HCT116 (cell line): Measurements from ENCODE around the gene KPNA4. TPM values are rescaled to one million over a fixed set of nuclear protein-coding genes. Genes with fewer than 3 reads are reported as not detected.

Experiments used
- ATAC-seq: fragments of 200-7000 bp; cut with Tn5 transposase; 2 replicates; pipeline ENCODE4 v1.9.1; 2020; ENCODE audit warnings: mild to moderate bottlenecking, moderate library complexity
- BruUV-seq: library from RNA; stranded (reverse); fragments of 400-500 nt; replicated peaks from 2 replicates; lab custom pipeline; 2021; lab: Mats Ljungman, UMichigan
- CTCF ChIA-PET: fragments of 300-600 bp; sonication (Branson Sonifier 250); formaldehyde crosslinking; loops from one replicate; lab custom pipeline; 2021; ENCODE audit warnings: antibody characterized with exemption; lab: Charles Lee
- POLR2A ChIA-PET: fragments of 300-600, 350-600 bp; sonication (Branson Sonifier 250); formaldehyde crosslinking; loops from one replicate; lab custom pipeline; 2021; ENCODE audit warnings: antibody characterized with exemption; lab: Charles Lee
- RAD21 ChIA-PET, 2 experiments: fragments of 300-600 bp; sonication (Branson Sonifier 250); formaldehyde crosslinking; loops; one replicate each; lab custom pipeline; 2023; ENCODE audit warnings: low total read pairs in 2 of 2; ENCODE audit not compliant: uncharacterized antibody in 2 of 2, unreplicated experiment in 2 of 2, low non-redundant PET in 1 of 2; lab: Charles Lee
- DNase-seq: peaks from one replicate; pipeline ENCODE4 v3.0.0-alpha.2; 2010; ENCODE audit warnings: low read depth, low spot score
- H2AFZ ChIP-seq: fragments of 200-600 bp; shearing (Covaris generic), sonication (generic); 2 replicates; pipeline ENCODE4 v1.6.1; 2017; ENCODE audit warnings: low read depth, mixed run types, mixed read lengths, antibody characterized with exemption, low read length; ENCODE audit not compliant: poor library complexity, severe bottlenecking
- H3K27ac ChIP-seq: 2 replicates; pipeline ENCODE4 v1.5.1; 2012; ENCODE audit warnings: low read depth, low read length
- H3K27me3 ChIP-seq: fragments of 200-600 bp; sonication (generic); 2 replicates; pipeline ENCODE4 v1.6.1; 2016; ENCODE audit warnings: mixed run types, low read length, mixed read lengths; ENCODE audit not compliant: insufficient read depth
- H3K36me3 ChIP-seq, 2 experiments: fragments of 200-500 bp in 1 of 2; fragments of 200-600 bp in 1 of 2; sonication (Bioruptor generic) in 1 of 2; sonication (generic) in 1 of 2; 2 replicates each; pipeline versions ENCODE4 v1.5.1 to v1.6.1; 2014 to 2016; ENCODE audit warnings: low read length in 2 of 2, inconsistent platforms in 1 of 2, mixed read lengths in 1 of 2, mixed run types in 1 of 2; ENCODE audit not compliant: insufficient read depth in 2 of 2, control insufficient read depth in 1 of 2
- H3K4me1 ChIP-seq, 2 experiments: fragments of 200-600 bp in 1 of 2; sonication (generic) in 1 of 2; 2 replicates each; pipeline versions ENCODE4 v1.5.1 to v1.6.1; 2012 to 2017; ENCODE audit warnings: low read length in 2 of 2, inconsistent platforms in 1 of 2, mild to moderate bottlenecking in 1 of 2, mixed read lengths in 1 of 2, mixed run types in 1 of 2, moderate library complexity in 1 of 2; ENCODE audit not compliant: insufficient read depth in 2 of 2, control insufficient read depth in 1 of 2
- H3K4me2 ChIP-seq: fragments of 200-600 bp; sonication (generic); 2 replicates; pipeline ENCODE4 v1.6.1; 2017; ENCODE audit warnings: mixed run types, low read length, mixed read lengths
- H3K4me3 ChIP-seq, 2 experiments: fragments of 200-600 bp in 1 of 2; sonication (generic) in 1 of 2; replicated peaks in 1 of 2; 2 replicates each; pipeline ENCODE4 v1.5.1; 2011 to 2016; ENCODE audit warnings: low read length in 2 of 2, control low read depth in 1 of 2, low read depth in 1 of 2, mild to moderate bottlenecking in 1 of 2, mixed read lengths in 1 of 2, mixed run types in 1 of 2
- H3K79me2 ChIP-seq: fragments of 200-600 bp; sonication (generic); 2 replicates; pipeline ENCODE4 v1.6.1; 2017; ENCODE audit warnings: mild to moderate bottlenecking, mixed run types, low read length, moderate library complexity, mixed read lengths; ENCODE audit not compliant: insufficient read depth
- H3K9ac ChIP-seq: fragments of 200-600 bp; sonication (generic); 2 replicates; pipeline ENCODE4 v1.6.1; 2016; ENCODE audit warnings: low read length, mixed read lengths
- H3K9me2 ChIP-seq: fragments of 200-600 bp; sonication (generic), shearing (Covaris generic); 2 replicates; pipeline ENCODE4 v1.6.1; 2017; ENCODE audit warnings: mixed run types, mild to moderate bottlenecking, moderate library complexity; ENCODE audit not compliant: insufficient read depth
- H3K9me3 ChIP-seq, 2 experiments: fragments of 200-500 bp in 1 of 2; fragments of 200-600 bp in 1 of 2; sonication (Bioruptor generic) in 1 of 2; sonication (generic) in 1 of 2; 2 replicates each; pipeline ENCODE4 v1.6.1; 2014 to 2017; ENCODE audit warnings: low read length in 2 of 2, mixed read lengths in 2 of 2, inconsistent platforms in 1 of 2, low read depth in 1 of 2, mild to moderate bottlenecking in 1 of 2, mixed run types in 1 of 2, moderate library complexity in 1 of 2; ENCODE audit not compliant: control insufficient read depth in 1 of 2, insufficient read depth in 1 of 2
- H4K20me1 ChIP-seq: fragments of 200-600 bp; sonication (generic), shearing (Covaris generic); 2 replicates; pipeline ENCODE4 v1.6.1; 2017; ENCODE audit warnings: mixed run types, mild to moderate bottlenecking, moderate library complexity; ENCODE audit not compliant: insufficient read depth
- CBX3 ChIP-seq: IDR thresholded peaks from 2 replicates; pipeline ENCODE4 v1.6.1; 2012; ENCODE audit warnings: low read depth
- CEBPB ChIP-seq: IDR thresholded peaks from 2 replicates; pipeline ENCODE4 v1.6.1; 2012; ENCODE audit warnings: low read depth
- EGR1 ChIP-seq: IDR thresholded peaks from 2 replicates; pipeline ENCODE4 v1.6.1; 2012; ENCODE audit warnings: low read depth
- ELF1 ChIP-seq: IDR thresholded peaks from 2 replicates; pipeline ENCODE4 v1.6.1; 2012; ENCODE audit warnings: low read depth, borderline replicate concordance
- EZH2 ChIP-seq: fragments of 200-600 bp; sonication (generic); IDR thresholded peaks from 2 replicates; pipeline ENCODE4 v1.6.1; 2017; ENCODE audit warnings: antibody characterized with exemption, mixed run types
- EZH2phosphoT487 ChIP-seq: fragments of 200-600 bp; IDR thresholded peaks from 2 replicates; pipeline ENCODE4 v1.6.1; 2018; ENCODE audit warnings: antibody characterized with exemption, borderline replicate concordance
- FOSL1 ChIP-seq: IDR thresholded peaks from 2 replicates; pipeline ENCODE4 v1.6.1; 2012; ENCODE audit warnings: low read depth
- JUND ChIP-seq: IDR thresholded peaks from 2 replicates; pipeline ENCODE4 v1.6.1; 2012
- POLR2A ChIP-seq: IDR thresholded peaks from 2 replicates; pipeline ENCODE4 v1.7.0; 2011; ENCODE audit warnings: borderline replicate concordance; ENCODE audit not compliant: insufficient read depth, insufficient read length; ENCODE audit errors: extremely low read depth
- RAD21 ChIP-seq: IDR thresholded peaks from 2 replicates; pipeline ENCODE4 v1.6.1; 2012; ENCODE audit warnings: low read depth, mild to moderate bottlenecking
- SIN3A ChIP-seq: IDR thresholded peaks from 2 replicates; pipeline ENCODE4 v1.6.1; 2012; ENCODE audit warnings: low read depth
- SP1 ChIP-seq: IDR thresholded peaks from 2 replicates; pipeline ENCODE4 v1.6.1; 2012; ENCODE audit warnings: low read depth
- SRF ChIP-seq: IDR thresholded peaks from 2 replicates; pipeline ENCODE4 v1.6.1; 2012; ENCODE audit warnings: low read depth
- YY1 ChIP-seq: IDR thresholded peaks from 2 replicates; pipeline ENCODE4 v1.6.1; 2011; ENCODE audit warnings: low read length, low read depth, moderate library complexity, mild to moderate bottlenecking; ENCODE audit not compliant: insufficient replicate concordance; ENCODE audit errors: extremely low read depth
- ZFX ChIP-seq: fragments of 450-650 bp; IDR thresholded peaks from 2 replicates; pipeline ENCODE4 v1.6.1; 2017
- ZNF274 ChIP-seq: fragments of 200-500 bp; sonication (Bioruptor generic); IDR thresholded peaks from 2 replicates; pipeline ENCODE4 v1.6.1; 2014; ENCODE audit warnings: mild to moderate bottlenecking, low read depth, low read length, inconsistent platforms
- intact Hi-C: fragments of 100-400 bp; cut with micrococcal nuclease; formaldehyde crosslinking; loops from 2 replicates; pipeline ENCODE4 v1.10.0; 2022
- total RNA-seq: library from RNA; stranded (reverse); gene quantifications from one replicate; pipeline ENCODE4 v1.2.1, GENCODE V29; 2021; ENCODE audit not compliant: unreplicated experiment
- TF ChIP-seq, protein P1 (sequence below): IDR thresholded peaks from 2 replicates; pipeline ENCODE4 v1.6.1; 2011; ENCODE audit warnings: mild to moderate bottlenecking, low read length, moderate library complexity; ENCODE audit not compliant: insufficient replicate concordance; ENCODE audit errors: extremely low read depth
- TF ChIP-seq, protein P2 (sequence below): IDR thresholded peaks from 2 replicates; pipeline ENCODE4 v1.6.1; 2012
- TF ChIP-seq, protein P3 (sequence below): IDR thresholded peaks from 2 replicates; pipeline ENCODE4 v1.6.1; 2012; ENCODE audit warnings: low read depth
- TF ChIP-seq, protein P4 (sequence below): IDR thresholded peaks from 2 replicates; pipeline ENCODE4 v1.6.1; 2012

The KPNA4 gene
- total RNA-seq, 1 experiment from 2014 or later, result 43.1 TPM

DNA sequence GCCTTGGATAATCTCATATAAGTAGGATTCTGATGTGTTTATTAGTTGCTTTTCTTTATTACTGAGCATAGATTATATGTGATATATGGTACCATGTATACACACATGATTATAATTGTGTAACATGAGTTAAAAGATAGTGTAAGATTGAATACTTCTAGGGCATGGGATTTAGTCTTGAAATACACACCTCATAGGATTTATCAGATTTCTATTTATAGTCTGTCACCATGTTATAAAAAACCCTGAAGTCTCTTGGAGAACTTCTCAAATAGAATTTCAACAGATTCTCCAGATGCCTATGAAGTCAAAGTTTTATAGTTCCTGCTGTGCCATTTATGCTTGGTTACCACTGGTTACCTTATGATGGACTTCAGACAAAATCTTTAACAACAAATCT is 11.2 kb upstream of the KPNA4 start (continued):
- TF ChIP-seq, protein P1, sequence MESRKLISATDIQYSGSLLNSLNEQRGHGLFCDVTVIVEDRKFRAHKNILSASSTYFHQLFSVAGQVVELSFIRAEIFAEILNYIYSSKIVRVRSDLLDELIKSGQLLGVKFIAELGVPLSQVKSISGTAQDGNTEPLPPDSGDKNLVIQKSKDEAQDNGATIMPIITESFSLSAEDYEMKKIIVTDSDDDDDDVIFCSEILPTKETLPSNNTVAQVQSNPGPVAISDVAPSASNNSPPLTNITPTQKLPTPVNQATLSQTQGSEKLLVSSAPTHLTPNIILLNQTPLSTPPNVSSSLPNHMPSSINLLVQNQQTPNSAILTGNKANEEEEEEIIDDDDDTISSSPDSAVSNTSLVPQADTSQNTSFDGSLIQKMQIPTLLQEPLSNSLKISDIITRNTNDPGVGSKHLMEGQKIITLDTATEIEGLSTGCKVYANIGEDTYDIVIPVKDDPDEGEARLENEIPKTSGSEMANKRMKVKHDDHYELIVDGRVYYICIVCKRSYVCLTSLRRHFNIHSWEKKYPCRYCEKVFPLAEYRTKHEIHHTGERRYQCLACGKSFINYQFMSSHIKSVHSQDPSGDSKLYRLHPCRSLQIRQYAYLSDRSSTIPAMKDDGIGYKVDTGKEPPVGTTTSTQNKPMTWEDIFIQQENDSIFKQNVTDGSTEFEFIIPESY, result no peak
- TF ChIP-seq EGR1 (no peak), EZH2 (no peak), JUND (no peak), SRF (no peak), ZFX (no peak), ZNF274 (no peak), SP1 (no peak), RAD21 (no peak), ELF1 (no peak), YY1 (no peak), POLR2A (no peak), CEBPB (no peak)
- TF ChIP-seq, all 23 proteins: peak for 0

DNA sequence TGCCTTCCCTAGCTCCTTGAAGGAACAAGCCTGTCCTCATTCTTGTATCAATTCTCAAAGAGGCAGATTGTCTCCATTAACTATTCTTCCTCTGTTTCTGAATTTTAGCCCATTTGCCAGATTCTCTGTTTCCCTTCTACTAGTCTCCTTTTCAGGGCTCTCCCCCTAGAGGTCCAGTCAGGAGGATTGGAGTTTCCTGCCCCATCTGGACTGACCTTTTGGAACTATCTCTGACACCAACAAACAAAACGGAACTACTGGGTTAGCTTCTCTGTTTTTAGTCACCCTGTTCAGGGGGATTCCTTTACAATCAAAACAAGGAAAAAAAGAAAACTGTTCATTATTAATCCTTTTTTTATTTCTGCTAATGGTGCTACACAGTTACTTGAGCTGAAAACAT is 10.2 kb upstream of the KPNA4 start:
- intact Hi-C loops, result loop anchor here (10.0 kb wide), 2 partner anchors 649 to 849 kb away; partner anchors contain the start of gene NMD3
- TF ChIP-seq CEBPB, result no peak
- TF ChIP-seq JUND, result no peak
- TF ChIP-seq, protein P2, sequence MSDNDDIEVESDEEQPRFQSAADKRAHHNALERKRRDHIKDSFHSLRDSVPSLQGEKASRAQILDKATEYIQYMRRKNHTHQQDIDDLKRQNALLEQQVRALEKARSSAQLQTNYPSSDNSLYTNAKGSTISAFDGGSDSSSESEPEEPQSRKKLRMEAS, result no peak
- no peak for TF ChIP-seq ZFX
- TF ChIP-seq RAD21, result no peak
- TF ChIP-seq FOSL1, result no peak
- TF ChIP-seq, protein P3, sequence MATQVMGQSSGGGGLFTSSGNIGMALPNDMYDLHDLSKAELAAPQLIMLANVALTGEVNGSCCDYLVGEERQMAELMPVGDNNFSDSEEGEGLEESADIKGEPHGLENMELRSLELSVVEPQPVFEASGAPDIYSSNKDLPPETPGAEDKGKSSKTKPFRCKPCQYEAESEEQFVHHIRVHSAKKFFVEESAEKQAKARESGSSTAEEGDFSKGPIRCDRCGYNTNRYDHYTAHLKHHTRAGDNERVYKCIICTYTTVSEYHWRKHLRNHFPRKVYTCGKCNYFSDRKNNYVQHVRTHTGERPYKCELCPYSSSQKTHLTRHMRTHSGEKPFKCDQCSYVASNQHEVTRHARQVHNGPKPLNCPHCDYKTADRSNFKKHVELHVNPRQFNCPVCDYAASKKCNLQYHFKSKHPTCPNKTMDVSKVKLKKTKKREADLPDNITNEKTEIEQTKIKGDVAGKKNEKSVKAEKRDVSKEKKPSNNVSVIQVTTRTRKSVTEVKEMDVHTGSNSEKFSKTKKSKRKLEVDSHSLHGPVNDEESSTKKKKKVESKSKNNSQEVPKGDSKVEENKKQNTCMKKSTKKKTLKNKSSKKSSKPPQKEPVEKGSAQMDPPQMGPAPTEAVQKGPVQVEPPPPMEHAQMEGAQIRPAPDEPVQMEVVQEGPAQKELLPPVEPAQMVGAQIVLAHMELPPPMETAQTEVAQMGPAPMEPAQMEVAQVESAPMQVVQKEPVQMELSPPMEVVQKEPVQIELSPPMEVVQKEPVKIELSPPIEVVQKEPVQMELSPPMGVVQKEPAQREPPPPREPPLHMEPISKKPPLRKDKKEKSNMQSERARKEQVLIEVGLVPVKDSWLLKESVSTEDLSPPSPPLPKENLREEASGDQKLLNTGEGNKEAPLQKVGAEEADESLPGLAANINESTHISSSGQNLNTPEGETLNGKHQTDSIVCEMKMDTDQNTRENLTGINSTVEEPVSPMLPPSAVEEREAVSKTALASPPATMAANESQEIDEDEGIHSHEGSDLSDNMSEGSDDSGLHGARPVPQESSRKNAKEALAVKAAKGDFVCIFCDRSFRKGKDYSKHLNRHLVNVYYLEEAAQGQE, result no peak
- no peak for TF ChIP-seq YY1
- no peak for TF ChIP-seq EZH2phosphoT487
- no peak for TF ChIP-seq CBX3
- no peak for TF ChIP-seq ELF1
- no peak for TF ChIP-seq SRF
- TF ChIP-seq, protein P4, sequence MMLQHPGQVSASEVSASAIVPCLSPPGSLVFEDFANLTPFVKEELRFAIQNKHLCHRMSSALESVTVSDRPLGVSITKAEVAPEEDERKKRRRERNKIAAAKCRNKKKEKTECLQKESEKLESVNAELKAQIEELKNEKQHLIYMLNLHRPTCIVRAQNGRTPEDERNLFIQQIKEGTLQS, result no peak
- TF ChIP-seq SIN3A, result no peak
- TF ChIP-seq SP1, result no peak
- ATAC-seq (no peak), DNase-seq (no peak)
- no peaks in the 10 kb centered on the region for H4K20me1 ChIP-seq
- H3K4me2 ChIP-seq, result no peak overlapping the region
- no peak overlapping the region for H2AFZ ChIP-seq
- H3K4me3 ChIP-seq, result no peak overlapping the region
- POLR2A ChIA-PET, result no interaction called here
- no TSS peak for BruUV-seq
- H3K9ac ChIP-seq, result no peak overlapping the region
- no peaks in the 10 kb centered on the region for H3K9me3 ChIP-seq
- no peaks in the 10 kb centered on the region for H3K9me2 ChIP-seq
- H3K27me3 ChIP-seq, result no peaks in the 10 kb centered on the region
- no peaks in the 10 kb centered on the region for H3K36me3 ChIP-seq
- H3K4me1 ChIP-seq, result no peaks in the 10 kb centered on the region
- RAD21 ChIA-PET, result no interaction called here
- no peak overlapping the region for H3K27ac ChIP-seq
- CTCF ChIA-PET, result no interaction called here
- H3K79me2 ChIP-seq, result no peaks in the 10 kb centered on the region
